SK-N-MC (cell line): ENCODE measurements around the gene LRRC3.

Experiments used
- EZH2 ChIP-seq: fragments of 200-600 bp; sonication (generic); IDR thresholded peaks from one replicate; pipeline ENCODE4 v1.6.1; 2017; ENCODE audit warnings: antibody characterized with exemption
- FOXP2 ChIP-seq: optimal IDR thresholded peaks from 2 replicates; pipeline ENCODE3; 2011; ENCODE audit warnings: mild to moderate bottlenecking, moderate library complexity; ENCODE audit not compliant: insufficient read depth; ENCODE audit errors: extremely low read length, control extremely low read depth
- POLR2AphosphoS5 ChIP-seq: IDR thresholded peaks from 2 replicates; pipeline ENCODE4 v1.6.1; 2012; ENCODE audit warnings: mild to moderate bottlenecking, low read depth, low read length, borderline replicate concordance

DNA sequence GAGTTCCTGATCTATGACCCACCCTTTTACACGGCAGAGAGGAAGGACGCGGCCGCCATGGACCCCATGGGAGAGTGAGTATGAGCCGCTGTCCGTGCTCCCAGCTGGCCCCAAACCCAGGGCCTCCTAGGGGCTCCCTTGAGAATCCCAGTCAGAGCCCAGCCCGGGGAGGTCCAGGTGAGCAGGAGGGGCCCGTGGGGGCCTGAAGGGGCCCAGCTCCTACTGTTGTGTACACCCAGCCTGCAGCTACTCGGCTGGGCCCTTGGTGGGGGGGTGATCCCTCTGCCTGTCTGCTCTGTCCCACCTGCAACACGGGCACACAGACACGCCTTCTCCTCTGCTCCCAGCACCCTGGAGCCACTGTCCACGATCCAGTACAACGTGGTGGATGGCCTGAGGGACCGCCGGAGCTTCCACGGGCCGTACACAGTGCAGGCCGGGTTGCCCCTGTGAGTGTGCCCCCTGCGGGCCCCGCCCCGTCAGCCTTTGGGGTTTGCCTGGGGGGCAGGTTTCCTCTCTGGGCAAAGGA is 28.6 kb upstream of the LRRC3 start:
- no peak for TF ChIP-seq EZH2
- no peak for TF ChIP-seq POLR2AphosphoS5
- TF ChIP-seq FOXP2, result no peak
